Measurements from ENCODE around the gene SLC22A17. TPM values are rescaled to one million over a fixed set of nuclear protein-coding genes. Genes with fewer than 3 reads are reported as not detected.

Gene SLC22A17
- total RNA-seq, 1 experiment from 2014 or later = 42.3 TPM

- TF ChIP-seq SOX15 (CRISPR knock-in tag; IDR thresholded peaks at IDR 0.05) = no peak
- TF ChIP-seq STAT6 (CRISPR knock-in tag; conservative IDR thresholded peaks at IDR 0.05; ENCODE audit: low read depth) = no peak
- no peak for TF ChIP-seq FOXP4 (CRISPR knock-in tag; IDR thresholded peaks at IDR 0.05)
- no peak for TF ChIP-seq ZNF423 (CRISPR knock-in tag; IDR thresholded peaks at IDR 0.05)
- TF ChIP-seq CBFB (CRISPR knock-in tag; IDR thresholded peaks at IDR 0.05; ENCODE audit: low read depth) = no peak
- no peak for TF ChIP-seq FOXP1 (CRISPR knock-in tag; IDR thresholded peaks at IDR 0.05; ENCODE audit: borderline replicate concordance)
- no peak for TF ChIP-seq FOXJ3 (CRISPR knock-in tag; IDR thresholded peaks at IDR 0.05; ENCODE audit: borderline replicate concordance)
- no peak for TF ChIP-seq ZNF317 (CRISPR knock-in tag; IDR thresholded peaks at IDR 0.05; ENCODE audit: borderline replicate concordance, low read depth)
- TF ChIP-seq NR2C2 (CRISPR knock-in tag; IDR thresholded peaks at IDR 0.05) = no peak
- no peak for TF ChIP-seq ZNF512 (CRISPR knock-in tag; IDR thresholded peaks at IDR 0.05; ENCODE audit: borderline replicate concordance)
- no peak for TF ChIP-seq RELA (CRISPR knock-in tag; IDR thresholded peaks at IDR 0.05; ENCODE audit: borderline replicate concordance)
- no peak for TF ChIP-seq ESRRA (CRISPR knock-in tag; IDR thresholded peaks at IDR 0.05; ENCODE audit: borderline replicate concordance)
Observed at GRCh38 chr14:23339506-23340268, 13.0 kb downstream of the SLC22A17 start (continued).

- POLR2A ChIA-PET = interaction anchor here (1.1 kb wide), 1 partner anchor 16 kb away, joined by 3 read pairs; no protein-coding TSS in a partner anchor
- peaks cover 12% of the 10 kb centered on the region for H3K36me3 Mint-ChIP-seq
Observed at GRCh38 chr14:23335623-23336022, 17.1 kb downstream of the SLC22A17 start.

More at GRCh38 chr14:23335623-23336022, 17.1 kb downstream of the SLC22A17 start:
- TF ChIP-seq ZNF219 (CRISPR knock-in tag; IDR thresholded peaks at IDR 0.05; ENCODE audit: borderline replicate concordance) = no peak
- TF ChIP-seq ATF6 (CRISPR knock-in tag; IDR thresholded peaks at IDR 0.05) = no peak
- TF ChIP-seq NFE2L1 (CRISPR knock-in tag; IDR thresholded peaks at IDR 0.05) = no peak
- no peak for TF ChIP-seq MLX (CRISPR knock-in tag; IDR thresholded peaks at IDR 0.05)
- no peak for TF ChIP-seq ATF1 (CRISPR knock-in tag; IDR thresholded peaks at IDR 0.05)
- TF ChIP-seq ZNF281 (CRISPR knock-in tag; IDR thresholded peaks at IDR 0.05) = no peak
- no peak for TF ChIP-seq GTF2I (CRISPR knock-in tag; conservative IDR thresholded peaks at IDR 0.05)
- TF ChIP-seq NFATC4 (CRISPR knock-in tag; IDR thresholded peaks at IDR 0.05) = no peak
- TF ChIP-seq HMGA2 (CRISPR knock-in tag; IDR thresholded peaks at IDR 0.05) = no peak
- no peak for TF ChIP-seq ZSCAN18 (CRISPR knock-in tag; IDR thresholded peaks at IDR 0.05)
- H3K9me3 Mint-ChIP-seq = peaks cover 51% of the 10 kb centered on the region
- no peak overlapping the region for H3K4me3 Mint-ChIP-seq
- no peak for ATAC-seq
- no peak for DNase-seq (ENCODE audit: low spot score)
- CTCF ChIA-PET = interaction anchor here (1.2 to 1.9 kb wide), 2 partner anchors 10 to 25 kb away, joined by 4 to 8 read pairs; no protein-coding TSS in a partner anchor
- no peaks in the 10 kb centered on the region for H3K4me1 Mint-ChIP-seq
- H3K27ac Mint-ChIP-seq = no peak overlapping the region
- peaks cover 42% of the 10 kb centered on the region for H3K27me3 Mint-ChIP-seq (ENCODE audit: low read depth)
